Lower leg skin (tissue), 3 donors: ENCODE measurements around the gene ATXN7L3B.

Experiments used
- POLR2A ChIP-seq, 2 donors: fragments of 450-650 bp; IDR thresholded peaks; one replicate each; pipeline ENCODE4 v1.6.1; 2016 to 2017; ENCODE audit warnings: antibody characterized with exemption in 2 of 2, mild to moderate bottlenecking in 1 of 2, moderate library complexity in 1 of 2
- TF ChIP-seq, protein P1 (sequence below), 3 donors: fragments of 450-650 bp; IDR thresholded peaks; one replicate each; pipeline ENCODE4 v1.5.1; 2016; ENCODE audit warnings: antibody characterized with exemption in 3 of 3, mild to moderate bottlenecking in 3 of 3, moderate library complexity in 2 of 3

DNA sequence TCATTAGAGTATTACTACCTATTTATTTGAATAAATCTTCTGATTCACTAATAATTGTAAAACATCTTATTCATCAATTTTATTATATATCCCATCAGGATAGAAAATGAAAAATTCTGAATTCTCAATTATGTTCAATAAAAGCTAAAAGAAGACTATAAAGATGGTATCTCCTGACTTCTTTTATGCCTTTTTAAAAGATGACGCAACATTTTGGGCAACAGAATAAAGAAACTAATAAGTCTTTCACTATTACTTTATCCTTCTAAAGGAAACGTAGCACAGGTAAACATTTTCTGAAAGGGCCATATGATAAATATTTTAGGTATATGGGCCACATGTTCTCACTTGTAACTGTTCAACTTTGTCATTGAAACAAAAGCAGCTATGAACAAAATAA lies 10.1 kb upstream of the ATXN7L3B start:
- TF ChIP-seq, protein P1, sequence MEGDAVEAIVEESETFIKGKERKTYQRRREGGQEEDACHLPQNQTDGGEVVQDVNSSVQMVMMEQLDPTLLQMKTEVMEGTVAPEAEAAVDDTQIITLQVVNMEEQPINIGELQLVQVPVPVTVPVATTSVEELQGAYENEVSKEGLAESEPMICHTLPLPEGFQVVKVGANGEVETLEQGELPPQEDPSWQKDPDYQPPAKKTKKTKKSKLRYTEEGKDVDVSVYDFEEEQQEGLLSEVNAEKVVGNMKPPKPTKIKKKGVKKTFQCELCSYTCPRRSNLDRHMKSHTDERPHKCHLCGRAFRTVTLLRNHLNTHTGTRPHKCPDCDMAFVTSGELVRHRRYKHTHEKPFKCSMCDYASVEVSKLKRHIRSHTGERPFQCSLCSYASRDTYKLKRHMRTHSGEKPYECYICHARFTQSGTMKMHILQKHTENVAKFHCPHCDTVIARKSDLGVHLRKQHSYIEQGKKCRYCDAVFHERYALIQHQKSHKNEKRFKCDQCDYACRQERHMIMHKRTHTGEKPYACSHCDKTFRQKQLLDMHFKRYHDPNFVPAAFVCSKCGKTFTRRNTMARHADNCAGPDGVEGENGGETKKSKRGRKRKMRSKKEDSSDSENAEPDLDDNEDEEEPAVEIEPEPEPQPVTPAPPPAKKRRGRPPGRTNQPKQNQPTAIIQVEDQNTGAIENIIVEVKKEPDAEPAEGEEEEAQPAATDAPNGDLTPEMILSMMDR (IDR thresholded peaks at IDR 0.05) = no peak
- TF ChIP-seq POLR2A (IDR thresholded peaks at IDR 0.05) = no peak
